Ureter (tissue), 1 donor: ENCODE measurements around the gene FBXW12. TPM values are rescaled to one million over a fixed set of nuclear protein-coding genes. Genes with fewer than 3 reads are reported as not detected.
A peak's percentile ranks its signal among the peaks of the same experiment; 100 is the strongest.

ENCODE experiments used
- DNase-seq: peaks from one replicate; pipeline ENCODE4 v3.0.0-alpha.2; 2020; ENCODE audit warnings: low spot score
- total RNA-seq: library from RNA; stranded (reverse); gene quantifications from one replicate; pipeline ENCODE4 v1.2.4, GENCODE V29; 2023
- donor health status: DM: yes; HTN: yes; CAD: no.

Gene FBXW12
- total RNA-seq, 1 donor from 2014 or later: 0.23 TPM

DNA sequence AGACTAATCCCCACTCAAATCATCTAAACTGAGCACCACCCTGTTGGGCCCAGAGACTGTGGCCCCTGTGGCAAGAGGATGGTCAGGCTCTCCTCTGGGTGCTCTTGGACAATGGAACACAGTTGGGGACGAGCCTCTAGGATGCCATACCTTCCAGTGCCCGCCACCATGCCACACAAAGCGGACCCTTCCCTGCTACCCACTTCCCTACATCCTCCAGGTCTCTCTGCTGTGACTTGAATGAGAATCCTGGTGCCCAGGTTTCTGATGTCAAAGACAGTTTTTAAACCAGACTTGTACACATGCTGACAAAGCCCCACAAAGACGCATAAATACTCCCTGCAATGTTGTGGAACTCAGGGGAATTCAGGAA lies 63.2 kb downstream of the FBXW12 start:
- no peak for DNase-seq

DNA sequence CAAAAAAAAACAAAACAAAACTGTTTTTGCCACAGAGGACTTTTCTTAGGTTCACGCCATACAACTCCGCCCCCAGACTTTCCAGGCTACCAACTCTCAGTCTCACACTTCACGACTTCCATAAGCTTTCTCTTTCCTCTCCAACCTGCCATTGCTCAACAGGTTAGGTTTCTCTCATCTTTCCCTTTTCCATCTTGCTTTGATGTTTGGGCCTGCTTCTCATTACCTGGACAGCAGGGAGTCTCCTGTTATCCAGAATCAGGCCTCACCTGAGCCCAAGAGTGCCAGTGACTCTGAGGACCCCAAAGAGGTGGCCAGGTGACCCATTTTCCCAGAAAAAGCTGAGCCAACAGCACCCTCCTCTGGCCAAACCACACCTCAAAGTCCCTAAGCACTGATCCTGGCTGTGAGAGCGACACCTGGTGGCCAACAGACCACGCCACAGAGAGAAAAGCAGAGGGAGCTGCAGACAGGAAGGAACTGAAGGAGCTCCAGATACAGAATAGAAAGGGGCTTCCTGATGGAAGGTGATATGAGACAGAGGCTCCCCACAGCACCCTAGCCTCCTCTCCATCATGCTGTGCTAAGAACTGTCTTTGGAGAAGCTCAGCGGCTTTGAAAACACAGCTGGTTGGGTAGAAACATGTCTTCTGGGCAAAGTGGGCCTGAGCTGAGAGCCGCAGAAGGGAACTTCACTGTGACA lies 63.9 kb downstream of the FBXW12 start:
- DNase-seq: peak; percentile 89

DNA sequence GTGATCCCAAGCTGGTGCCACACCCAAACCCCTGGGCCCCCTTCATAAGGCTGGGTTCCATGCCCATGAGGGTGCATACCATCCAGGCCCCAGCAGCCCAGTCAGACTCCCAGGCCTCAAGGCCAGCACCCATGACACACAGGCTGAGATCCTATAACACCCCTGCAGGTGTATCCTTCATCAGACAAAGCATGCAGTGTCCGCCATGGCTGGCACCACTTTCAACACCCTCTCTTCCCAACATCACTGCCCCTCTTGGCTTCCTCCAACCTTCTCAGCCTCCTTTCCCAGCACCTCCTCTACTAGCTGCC lies 64.4 kb downstream of the FBXW12 start:
- DNase-seq: peak; percentile 47

DNA sequence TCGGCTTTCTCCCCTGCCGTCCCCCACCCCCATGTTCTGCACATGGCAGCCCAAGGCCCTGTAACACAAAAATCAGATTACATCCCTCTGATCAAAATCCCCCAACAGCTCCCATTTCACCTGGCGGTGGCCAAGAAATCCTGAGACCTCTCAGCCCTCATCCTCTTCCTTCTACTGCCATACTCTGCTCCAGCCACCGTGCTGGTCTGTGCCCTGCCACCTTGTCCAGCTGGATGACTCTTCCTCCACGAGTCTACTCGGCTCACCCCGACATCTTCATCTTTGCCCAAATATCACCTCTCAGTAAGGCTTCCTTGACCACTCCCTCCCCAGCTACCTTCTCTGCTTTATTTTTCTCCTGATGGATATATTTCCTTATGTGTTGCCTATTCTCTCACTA lies 64.8 kb downstream of the FBXW12 start:
- DNase-seq: no peak

DNA sequence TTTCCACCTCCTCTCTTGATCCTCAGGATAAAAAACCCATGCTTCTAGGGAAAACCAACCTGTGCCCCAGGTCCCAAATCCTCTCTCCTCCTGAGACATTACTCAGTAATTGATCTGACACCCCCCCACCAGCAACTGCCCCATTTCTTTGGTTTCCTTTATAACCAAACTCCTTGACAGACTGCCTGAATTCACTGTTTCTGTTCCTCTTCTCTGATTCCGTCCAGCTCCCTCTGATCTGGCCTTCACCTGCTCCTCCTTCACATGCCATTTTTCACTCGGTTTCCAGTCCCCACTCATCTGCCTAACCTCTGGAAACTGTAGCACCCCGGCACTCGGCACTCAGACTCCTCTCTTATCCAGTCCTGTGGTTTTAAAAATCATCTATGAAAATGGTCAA lies 65.8 kb downstream of the FBXW12 start:
- no peak for DNase-seq

DNA sequence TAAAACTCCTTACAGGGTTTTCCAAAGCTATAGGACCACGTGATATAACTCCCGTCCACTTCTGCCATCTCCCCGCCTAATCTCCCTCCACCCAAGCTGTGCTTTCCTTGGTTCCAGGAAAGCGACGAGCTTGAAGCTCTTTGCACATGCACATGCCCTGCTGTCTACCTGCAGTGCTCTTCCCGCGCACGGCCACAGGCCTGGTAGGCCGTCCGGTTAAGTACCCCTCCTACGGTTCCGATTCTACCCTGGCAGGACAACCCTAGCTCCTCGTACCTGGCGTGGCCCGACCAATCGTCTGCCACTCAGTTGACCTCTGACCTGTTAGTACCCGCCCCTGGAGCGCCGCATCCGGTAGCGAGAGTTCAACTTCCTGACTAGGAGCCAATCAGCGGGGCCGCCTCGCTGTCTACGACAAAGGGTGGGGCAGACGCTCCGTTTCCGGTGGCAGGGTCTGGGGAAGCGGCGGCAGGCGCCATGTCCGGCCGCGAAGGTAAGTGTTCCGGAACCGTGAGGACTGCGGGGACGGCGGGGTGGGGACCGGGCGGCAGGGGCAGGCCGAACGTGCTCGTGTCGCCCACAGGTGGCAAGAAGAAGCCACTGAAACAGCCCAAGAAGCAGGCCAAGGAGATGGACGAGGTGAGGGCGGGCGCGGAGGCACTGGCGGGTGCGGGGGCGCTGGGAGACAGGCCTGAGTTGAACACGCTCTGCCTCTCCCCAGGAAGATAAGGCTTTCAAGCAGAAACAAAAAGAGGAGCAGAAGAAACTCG lies 68.0 kb downstream of the FBXW12 start, which contains the start of the genes CCDC51 and TMA7:
CCDC51 (minus strand) TSS at position 300 of the 770 bp plus-strand sequence. CDS start 4,991 bp downstream, outside the sequence.
TMA7 (plus strand) TSS at position 438 of the 770 bp plus-strand sequence; CDS start at position 478, 40 bp downstream.
- peak; percentile 99 for DNase-seq

DNA sequence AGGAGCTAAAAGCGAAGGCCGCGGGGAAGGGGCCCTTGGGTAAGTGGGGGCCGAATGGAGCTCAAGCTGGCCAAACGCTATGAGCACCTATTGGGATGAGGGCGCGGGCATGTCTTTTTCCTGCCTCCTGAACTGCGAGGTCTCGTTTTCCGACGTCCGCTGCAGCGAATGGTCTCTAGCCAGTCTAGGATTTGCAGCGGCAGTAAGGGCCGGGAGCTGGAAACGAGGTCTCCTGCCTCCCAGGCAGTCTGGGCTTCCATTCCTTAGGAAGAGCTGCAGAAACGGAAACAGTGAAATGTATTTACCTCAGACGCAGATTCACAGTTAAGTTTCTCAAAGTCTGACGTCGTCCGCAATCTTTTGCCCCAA lies 68.6 kb downstream of the FBXW12 start:
- peak; percentile 46 for DNase-seq

DNA sequence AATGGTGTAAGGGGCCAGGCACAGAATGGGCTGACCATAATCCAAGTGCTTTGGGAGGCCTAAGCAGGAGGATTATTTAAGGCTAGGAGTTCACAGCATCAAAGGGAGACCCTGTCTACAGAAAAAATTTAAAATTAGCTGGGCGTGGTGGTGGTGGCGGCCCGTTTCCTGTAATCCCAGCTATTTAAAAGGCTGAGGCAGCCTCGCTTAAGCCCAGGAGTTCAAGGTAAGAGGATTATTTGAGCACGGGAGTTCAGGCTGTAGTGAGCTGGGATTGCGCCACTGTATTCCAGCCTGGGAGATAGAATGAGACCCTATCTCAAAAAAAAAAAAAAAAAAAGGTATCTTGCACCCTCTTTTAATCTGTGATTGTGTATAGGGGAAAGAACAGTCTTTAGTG lies 69.9 kb downstream of the FBXW12 start:
- DNase-seq: no peak

Other genes with a start within 250 kb of the FBXW12 start
- gene CDC25A, start 183.8 kb upstream of the FBXW12 start, total RNA-seq: 2.1 TPM
- gene CAMP, start 148.7 kb upstream of the FBXW12 start, total RNA-seq: 2.0 TPM
- 18.1 TPM for gene ZNF589, start 131.1 kb upstream of the FBXW12 start, total RNA-seq
- gene NME6, start 70.9 kb upstream of the FBXW12 start, total RNA-seq: 30.8 TPM
- 12.0 TPM for gene SPINK8, start 38.6 kb upstream of the FBXW12 start, total RNA-seq
- 259 TPM for gene PLXNB1, start 57.9 kb downstream of the FBXW12 start, total RNA-seq
- gene CCDC51, start 67.9 kb downstream of the FBXW12 start, total RNA-seq: 10.4 TPM
- gene TMA7, start 68.0 kb downstream of the FBXW12 start, total RNA-seq: 237 TPM
- 9.6 TPM for gene ATRIP, start 74.5 kb downstream of the FBXW12 start, total RNA-seq
- gene SHISA5, start 132.0 kb downstream of the FBXW12 start, total RNA-seq: 294 TPM
- 7.4 TPM for gene PFKFB4, start 184.6 kb downstream of the FBXW12 start, total RNA-seq
- 1.5 TPM for gene UCN2, start 191.6 kb downstream of the FBXW12 start, total RNA-seq
- gene COL7A1, start 223.1 kb downstream of the FBXW12 start, total RNA-seq: 62.9 TPM
- 178 TPM for gene UQCRC1, start 237.4 kb downstream of the FBXW12 start, total RNA-seq
- gene TMEM89, start 249.6 kb downstream of the FBXW12 start, total RNA-seq: not detected